Adrenal gland (tissue), 12 donors: ENCODE measurements around the gene INSL3. TPM values are rescaled to one million over a fixed set of nuclear protein-coding genes. Genes with fewer than 3 reads are reported as not detected.
"Not testable (repeated sequence)": the region's sequence is repeated elsewhere in the genome, so short reads cannot be mapped to it uniquely, and the experiment has no call there.

Experiments
- DNase-seq, 7 donors: peaks; one replicate each; pipeline ENCODE4 v3.0.0-alpha.2; 2019 to 2020
- H3K27ac ChIP-seq, 5 donors: fragments of 200-600 bp; sonication (generic) in 4 of 5; 1 replicate in 3 of 5; 2 replicates in 2 of 5; pipeline versions ENCODE4 v1.5.1 to v1.8.0; 2016 to 2020; ENCODE audit warnings: mild to moderate bottlenecking in 1 of 5
- H3K27me3 ChIP-seq: fragments of 200-600 bp; 2 replicates; pipeline ENCODE4 v1.8.0; 2021
- H3K36me3 ChIP-seq, 2 donors: fragments of 200-600 bp; replicated peaks in 1 of 2; 1 replicate in 1 of 2; 2 replicates in 1 of 2; pipeline versions ENCODE4 v1.5.1 to v1.8.0; 2018 to 2022
- H3K4me1 ChIP-seq, 2 donors: fragments of 200-600 bp; replicated peaks in 1 of 2; 1 replicate in 1 of 2; 2 replicates in 1 of 2; pipeline versions ENCODE4 v1.5.1 to v1.8.0; 2018 to 2021
- H3K4me3 ChIP-seq, 4 donors: fragments of 200-600 bp; sonication (generic) in 3 of 4; one replicate each; pipeline ENCODE4 v1.5.1; 2016 to 2018
- H3K9me3 ChIP-seq, 3 donors: fragments of 200-600 bp; sonication (generic) in 1 of 3; replicated peaks in 1 of 3; 1 replicate in 2 of 3; 2 replicates in 1 of 3; pipeline versions ENCODE4 v1.5.1 to v1.8.0; 2016 to 2021
- POLR2A ChIP-seq, 2 donors: fragments of 450-650 bp; IDR thresholded peaks; one replicate each; pipeline ENCODE4 v1.6.1; 2017; ENCODE audit warnings: antibody characterized with exemption in 2 of 2, mild to moderate bottlenecking in 2 of 2, moderate library complexity in 1 of 2
- WGBS, 4 donors: extraction: QIAGEN DNeasy Blood & Tissue Kit in 2 of 4; methylation state at CpG; one replicate each; pipeline versions ENCODE4 v1.1.5 to v1.1.7; 2013 to 2017; 5-methylcytosine and 5-hydroxymethylcytosine counted together
- intact Hi-C, 2 donors: fragments of 100-400 bp; cut with DNase I; formaldehyde crosslinking; loops; one replicate each; pipeline versions ENCODE4 v1.14.1 to v1.15.0; 2022 to 2023
- polyA plus RNA-seq, 3 donors: library from polyadenylated mRNA; stranded (reverse); fragments of 200-250 nt in 2 of 3; fragments of 350-450 nt in 1 of 3; fragmentation: Illumina TruSeq in 1 of 3; extraction: RNeasy Lipid Tissue Mini Kit (QIAGEN cat#74804) in 1 of 3; gene quantifications; one replicate each; pipeline ENCODE4 v1.2.3, GENCODE V29; 2013 to 2014
- total RNA-seq, 9 donors: library from RNA; depleted of rRNA in 4 of 9; stranded (reverse); fragments of >200 nt in 4 of 9; fragments of 120-200 nt in 1 of 9; fragmentation: NEBNext Ultra II Directional in 1 of 9; extraction: Animal tissue kit (Norgen Biotek cat#: 25700) in 1 of 9; gene quantifications; one replicate each; pipeline versions ENCODE4 v1.1.0 to v1.2.4, GENCODE V29; 2013 to 2023
- TF ChIP-seq, protein P1 (sequence below), 6 experiments: fragments of 450-650 bp in 4 of 6; fragments of 200-600 bp in 2 of 6; sonication (generic) in 1 of 6; IDR thresholded peaks; 1 replicate in 5 of 6; 2 replicates in 1 of 6; pipeline versions ENCODE4 v1.5.1 to v1.8.0; 2016 to 2021; ENCODE audit warnings: antibody characterized with exemption in 6 of 6, mild to moderate bottlenecking in 2 of 6, moderate library complexity in 1 of 6
- donor health status: healthy with polysubstance abuse.
- donor health status: Bipolar disorder and iron deficiency.
- donor health status: DM: yes; HTN: yes; CAD: no.
- donor health status: DM: no; HTN: no; CAD: no.
- donor health status: DM: no; HTN: no; CAD: no.
- donor health status: DM: yes; HTN: yes; CAD: no.

The INSL3 gene
- total and polyA plus RNA-seq, 12 donors = 0.17 to 0.40 (median 0.28) TPM; not detected in 8

GRCh38 chr19:17778251-17778967, 42.9 kb downstream of the INSL3 start:
- TF ChIP-seq POLR2A (IDR thresholded peaks at IDR 0.05) = no peak
- TF ChIP-seq, protein P1, sequence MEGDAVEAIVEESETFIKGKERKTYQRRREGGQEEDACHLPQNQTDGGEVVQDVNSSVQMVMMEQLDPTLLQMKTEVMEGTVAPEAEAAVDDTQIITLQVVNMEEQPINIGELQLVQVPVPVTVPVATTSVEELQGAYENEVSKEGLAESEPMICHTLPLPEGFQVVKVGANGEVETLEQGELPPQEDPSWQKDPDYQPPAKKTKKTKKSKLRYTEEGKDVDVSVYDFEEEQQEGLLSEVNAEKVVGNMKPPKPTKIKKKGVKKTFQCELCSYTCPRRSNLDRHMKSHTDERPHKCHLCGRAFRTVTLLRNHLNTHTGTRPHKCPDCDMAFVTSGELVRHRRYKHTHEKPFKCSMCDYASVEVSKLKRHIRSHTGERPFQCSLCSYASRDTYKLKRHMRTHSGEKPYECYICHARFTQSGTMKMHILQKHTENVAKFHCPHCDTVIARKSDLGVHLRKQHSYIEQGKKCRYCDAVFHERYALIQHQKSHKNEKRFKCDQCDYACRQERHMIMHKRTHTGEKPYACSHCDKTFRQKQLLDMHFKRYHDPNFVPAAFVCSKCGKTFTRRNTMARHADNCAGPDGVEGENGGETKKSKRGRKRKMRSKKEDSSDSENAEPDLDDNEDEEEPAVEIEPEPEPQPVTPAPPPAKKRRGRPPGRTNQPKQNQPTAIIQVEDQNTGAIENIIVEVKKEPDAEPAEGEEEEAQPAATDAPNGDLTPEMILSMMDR (IDR thresholded peaks at IDR 0.05) = no peak
- 5 to 20% (median 14%) methylated on average over 23 to 35 of the region's 37 CpGs for WGBS, 4 donors
- intact Hi-C loops = loop anchor here in 1 of 2 donors (10.0 kb wide), 1 partner anchor 334 kb away; the partner anchor contains the start of gene TMEM221
- DNase-seq = peak in 6 of 7 donors; percentile 41 to 79 (median 52)
- Histone ChIP-seq H3K36me3 (no peaks in the 10 kb centered on the region), H3K27ac (no peak overlapping the region), H3K4me1 (peaks cover 0 to 6% of the 10 kb centered on the region in 2 donors), H3K27me3 (peaks cover 11% of the 10 kb centered on the region), H3K4me3 (peak overlapping the region in 1 of 4 donors; percentile 23), H3K9me3 (no peaks in the 10 kb centered on the region)

DNA sequence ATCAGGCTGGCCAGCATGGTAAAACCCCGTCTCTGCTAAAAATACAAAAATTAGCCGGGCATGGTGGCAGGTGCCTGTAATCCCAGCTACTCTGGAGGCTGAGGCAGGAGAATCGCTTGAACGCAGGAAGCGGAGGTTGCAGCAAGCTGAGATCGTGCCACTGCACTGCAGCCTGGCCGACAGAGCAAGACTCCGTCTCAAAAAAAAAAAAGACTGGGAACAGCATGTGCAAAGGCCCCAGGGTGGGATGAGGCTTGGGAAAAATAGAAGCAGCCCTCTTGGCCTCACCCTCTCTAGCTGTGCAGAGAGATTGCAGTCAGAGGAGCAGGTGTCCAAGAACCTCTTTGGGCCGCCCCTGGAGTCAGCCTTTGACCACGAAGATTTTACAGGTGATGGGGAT, 43.5 kb downstream of the INSL3 start:
- intact Hi-C loops = loop anchor here in 1 of 2 donors (10.0 kb wide), 1 partner anchor 333 kb away; the partner anchor contains the start of gene TMEM221
- 73 to 81% (median 75%) methylated on average over 10 of the region's 10 CpGs for WGBS, 4 donors
- H3K4me1 ChIP-seq, H3K36me3 ChIP-seq, H3K9me3 ChIP-seq, H3K4me3 ChIP-seq, H3K27ac ChIP-seq, DNase-seq: not testable (repeated sequence)
- peaks cover 11% of the 10 kb centered on the region for H3K27me3 ChIP-seq

DNA sequence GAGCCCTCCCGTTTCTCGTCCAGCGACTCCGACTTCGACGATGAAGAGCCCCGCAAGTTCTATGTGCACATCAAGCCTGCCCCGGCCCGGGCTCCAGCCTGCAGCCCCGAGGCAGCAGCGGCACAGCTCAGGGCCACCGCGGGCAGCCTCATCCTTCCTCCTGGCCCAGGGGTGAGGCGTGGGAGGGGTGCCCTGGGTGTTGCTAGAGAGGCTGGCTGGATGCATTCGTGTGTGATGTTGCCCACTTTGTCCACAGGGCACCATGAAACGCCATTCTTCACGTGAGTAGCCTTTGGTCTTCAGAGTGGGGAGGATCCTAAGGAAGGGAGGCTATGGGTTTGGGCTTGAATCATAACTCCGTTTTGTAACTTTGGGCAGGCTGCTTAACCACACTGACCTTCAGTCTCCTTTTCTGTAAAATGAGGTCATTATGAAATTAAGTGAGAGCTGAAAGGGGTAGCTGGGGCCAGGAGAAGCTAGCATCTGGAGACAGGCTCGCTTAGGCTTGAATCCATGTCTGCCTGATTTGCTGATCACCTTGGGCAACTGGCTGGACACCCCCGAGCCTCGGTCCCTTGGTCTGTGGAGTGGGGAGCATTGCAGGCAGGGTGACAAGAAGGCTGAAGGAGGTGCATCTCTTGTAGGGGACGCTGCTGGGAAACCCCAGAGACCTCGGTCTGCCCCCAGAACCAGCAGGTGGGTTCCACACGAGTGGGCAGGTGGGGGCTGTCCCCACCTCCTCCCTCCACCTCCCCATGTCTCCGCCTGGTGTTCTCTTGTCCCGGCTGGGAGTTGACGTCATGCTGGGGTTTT, 45.1 kb downstream of the INSL3 start:
- TF ChIP-seq POLR2A (IDR thresholded peaks at IDR 0.05) = no peak
- TF ChIP-seq, protein P1 (IDR thresholded peaks at IDR 0.05) = no peak
- Histone ChIP-seq H3K4me3 (no peak overlapping the region), H3K36me3 (no peaks in the 10 kb centered on the region), H3K9me3 (no peaks in the 10 kb centered on the region), H3K4me1 (peaks cover 0 to 6% of the 10 kb centered on the region in 2 donors), H3K27ac (no peak overlapping the region), H3K27me3 (peaks cover 11% of the 10 kb centered on the region)
- intact Hi-C loops = loop anchor here in 1 of 2 donors (10.0 kb wide), 1 partner anchor 331 kb away; the partner anchor contains the start of gene TMEM221
- no peak for DNase-seq
- WGBS, 4 donors = 48 to 62% (median 58%) methylated on average over 15 to 27 of the region's 27 CpGs

GRCh38 chr19:17775245-17775927, 45.9 kb downstream of the INSL3 start:
- Histone ChIP-seq H3K27ac (no peak overlapping the region), H3K27me3 (peaks cover 6% of the 10 kb centered on the region), H3K4me3 (no peak overlapping the region), H3K9me3 (no peaks in the 10 kb centered on the region), H3K36me3 (peaks cover 0 to 3% of the 10 kb centered on the region in 2 donors), H3K4me1 (peaks cover 0 to 6% of the 10 kb centered on the region in 2 donors)
- TF ChIP-seq, protein P1 (IDR thresholded peaks at IDR 0.05) = peak in 5 of 6 experiments; percentile 23 to 50 (median 38)
- no peak for TF ChIP-seq POLR2A (IDR thresholded peaks at IDR 0.05)
- 59 to 68% (median 62%) methylated on average over 12 to 16 of the region's 16 CpGs for WGBS, 4 donors
- peak in 4 of 7 donors; percentile 32 to 77 (median 48) for DNase-seq
- intact Hi-C loops = loop anchor here in 1 of 2 donors (10.0 kb wide), 1 partner anchor 331 kb away; the partner anchor contains the start of gene TMEM221
